GM12878 (cell line): ENCODE results near the gene MTRFR. TPM values are rescaled to one million over a fixed set of nuclear protein-coding genes. Genes with fewer than 3 reads are reported as not detected.

Experiments
- BCL11A ChIP-seq: IDR thresholded peaks from 2 replicates; pipeline ENCODE4 v1.6.1; 2011; ENCODE audit warnings: low read depth, low read length
- BHLHE40 ChIP-seq, 2 experiments: fragments of 450-650 bp in 1 of 2; IDR thresholded peaks; 2 replicates each; pipeline ENCODE4 v1.6.1; 2011 to 2017; ENCODE audit warnings: low read depth in 2 of 2, borderline replicate concordance in 1 of 2, improper control_type of control experiment in 1 of 2, low read length in 1 of 2, mild to moderate bottlenecking in 1 of 2
- BRCA1 ChIP-seq: IDR thresholded peaks from 2 replicates; pipeline ENCODE4 v1.6.1; 2011; ENCODE audit warnings: low read depth, low read length, improper control_type of control experiment
- CHD2 ChIP-seq: IDR thresholded peaks from 2 replicates; pipeline ENCODE4 v1.6.1; 2011; ENCODE audit warnings: low read depth, low read length, improper control_type of control experiment, borderline replicate concordance
- EED ChIP-seq: sonication (generic); IDR thresholded peaks from 2 replicates; pipeline ENCODE4 v1.6.1; 2016; ENCODE audit warnings: antibody characterized with exemption, low read depth
- GABPA ChIP-seq: IDR thresholded peaks from 2 replicates; pipeline ENCODE4 v1.6.1; 2014; ENCODE audit warnings: antibody characterized with exemption, low read depth, mild to moderate bottlenecking, inconsistent platforms
- HDAC2 ChIP-seq: fragments of 200-600 bp; sonication (generic); IDR thresholded peaks from 2 replicates; pipeline ENCODE4 v1.6.1; 2017
- LARP7 ChIP-seq: fragments of 450-650 bp; IDR thresholded peaks from 2 replicates; pipeline ENCODE4 v1.6.1; 2017; ENCODE audit warnings: mild to moderate bottlenecking
- PAX5 ChIP-seq: IDR thresholded peaks from 2 replicates; pipeline ENCODE4 v1.6.1; 2011; ENCODE audit warnings: low read depth, low read length, borderline replicate concordance
- PML ChIP-seq: IDR thresholded peaks from 2 replicates; pipeline ENCODE4 v1.6.1; 2012; ENCODE audit warnings: low read length, inconsistent platforms
- RUNX3 ChIP-seq: IDR thresholded peaks from 2 replicates; pipeline ENCODE4 v1.6.1; 2012; ENCODE audit warnings: low read length, inconsistent platforms
- TCF3 ChIP-seq: IDR thresholded peaks from 2 replicates; pipeline ENCODE4 v1.6.1; 2012; ENCODE audit warnings: low read depth, mild to moderate bottlenecking, low read length, borderline replicate concordance; ENCODE audit not compliant: insufficient read depth
- ZBED1 ChIP-seq: IDR thresholded peaks from 2 replicates; pipeline ENCODE4 v1.6.1; 2016; ENCODE audit warnings: borderline replicate concordance
- ZNF274 ChIP-seq: IDR thresholded peaks from one replicate; pipeline ENCODE4 v1.8.0; 2011; ENCODE audit not compliant: insufficient read length, insufficient read depth
- ZSCAN29 ChIP-seq: fragments of 450-650 bp; IDR thresholded peaks from 2 replicates; pipeline ENCODE4 v1.6.1; 2017; ENCODE audit warnings: mild to moderate bottlenecking, moderate library complexity
- polyA plus RNA-seq, 11 experiments: library from polyadenylated mRNA; depleted of rRNA in 4 of 11; unstranded in 6 of 11; stranded (reverse) in 5 of 11; fragments of >200 nt; fragmentation: Nextera tagmentation in 4 of 11; fragmentation: Illumina TruSeq in 1 of 11; extraction: Ambion mirVana in 4 of 11; extraction: Trizol in 1 of 11; gene quantifications; 1 replicate in 1 of 11; 2 replicates in 10 of 11; pipeline versions ENCODE4 v1.2.1 to v1.2.3, GENCODE V29; 2011 to 2016; ENCODE audit warnings: inconsistent platforms in 2 of 11, missing spikeins in 2 of 11, low read depth in 1 of 11
- total RNA-seq, 4 experiments: library from RNA; depleted of rRNA in 3 of 4; stranded (reverse); fragments of >200 nt in 3 of 4; fragmentation: Illumina TruSeq in 1 of 4; extraction: Trizol in 1 of 4; gene quantifications; 2 replicates each; pipeline versions ENCODE4 v1.2.1 to v1.2.3, GENCODE V29; 2013 to 2021
- TF ChIP-seq, protein P1 (sequence below): IDR thresholded peaks from 2 replicates; pipeline ENCODE4 v1.6.1; 2012; ENCODE audit warnings: improper control_type of control experiment, low read depth, low read length; ENCODE audit not compliant: insufficient replicate concordance
- TF ChIP-seq, protein P2 (sequence below): fragments of 450-650 bp; IDR thresholded peaks from 2 replicates; pipeline ENCODE4 v1.6.1; 2018; ENCODE audit warnings: borderline replicate concordance, mild to moderate bottlenecking; ENCODE audit not compliant: partially characterized antibody
- TF ChIP-seq, protein P3 (sequence below): IDR thresholded peaks from 2 replicates; pipeline ENCODE4 v1.6.1; 2011; ENCODE audit warnings: mild to moderate bottlenecking, low read depth, low read length, moderate library complexity; ENCODE audit not compliant: insufficient replicate concordance
- TF ChIP-seq, protein P4 (sequence below): IDR thresholded peaks from 2 replicates; pipeline ENCODE4 v1.6.1; 2011; ENCODE audit warnings: low read depth, low read length, improper control_type of control experiment, borderline replicate concordance
- TF ChIP-seq, protein P5 (sequence below): fragments of 150-350 bp; IDR thresholded peaks from 2 replicates; pipeline ENCODE4 v1.6.1; 2014; ENCODE audit warnings: mild to moderate bottlenecking, low read depth, low read length

MTRFR gene
- total and polyA plus RNA-seq, 10 of the 15 experiments (the other 5 are each of a cell fraction or from before 2014, with no cell fraction given) = 12.2 to 33.4 (median 24.8) TPM

DNA sequence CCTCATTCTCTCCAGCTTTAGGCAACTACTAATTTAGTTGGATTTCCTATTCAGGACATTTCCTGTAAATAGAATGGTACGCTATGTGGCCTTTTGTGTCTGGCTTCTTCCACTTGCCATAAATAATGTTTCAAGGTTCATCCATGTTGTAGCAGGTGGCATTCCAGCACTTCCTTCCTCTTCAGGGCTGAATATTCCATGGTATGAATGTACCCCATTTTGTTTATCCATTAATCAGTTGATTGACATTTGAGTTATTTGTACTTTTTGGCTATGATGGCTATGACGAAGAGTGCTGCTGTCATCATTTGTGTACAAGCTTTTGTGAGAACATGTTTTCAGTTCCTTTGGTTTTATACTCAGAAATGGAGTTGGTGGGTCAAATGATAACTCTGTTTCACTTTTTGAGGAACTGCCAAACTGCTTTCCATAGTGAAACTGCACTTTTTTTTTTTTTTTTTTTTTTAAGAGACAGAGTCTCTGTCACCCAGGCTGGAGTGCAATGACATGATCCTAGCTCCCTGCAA is 44.9 kb downstream of the MTRFR start (continued):
- TF ChIP-seq, protein P1, sequence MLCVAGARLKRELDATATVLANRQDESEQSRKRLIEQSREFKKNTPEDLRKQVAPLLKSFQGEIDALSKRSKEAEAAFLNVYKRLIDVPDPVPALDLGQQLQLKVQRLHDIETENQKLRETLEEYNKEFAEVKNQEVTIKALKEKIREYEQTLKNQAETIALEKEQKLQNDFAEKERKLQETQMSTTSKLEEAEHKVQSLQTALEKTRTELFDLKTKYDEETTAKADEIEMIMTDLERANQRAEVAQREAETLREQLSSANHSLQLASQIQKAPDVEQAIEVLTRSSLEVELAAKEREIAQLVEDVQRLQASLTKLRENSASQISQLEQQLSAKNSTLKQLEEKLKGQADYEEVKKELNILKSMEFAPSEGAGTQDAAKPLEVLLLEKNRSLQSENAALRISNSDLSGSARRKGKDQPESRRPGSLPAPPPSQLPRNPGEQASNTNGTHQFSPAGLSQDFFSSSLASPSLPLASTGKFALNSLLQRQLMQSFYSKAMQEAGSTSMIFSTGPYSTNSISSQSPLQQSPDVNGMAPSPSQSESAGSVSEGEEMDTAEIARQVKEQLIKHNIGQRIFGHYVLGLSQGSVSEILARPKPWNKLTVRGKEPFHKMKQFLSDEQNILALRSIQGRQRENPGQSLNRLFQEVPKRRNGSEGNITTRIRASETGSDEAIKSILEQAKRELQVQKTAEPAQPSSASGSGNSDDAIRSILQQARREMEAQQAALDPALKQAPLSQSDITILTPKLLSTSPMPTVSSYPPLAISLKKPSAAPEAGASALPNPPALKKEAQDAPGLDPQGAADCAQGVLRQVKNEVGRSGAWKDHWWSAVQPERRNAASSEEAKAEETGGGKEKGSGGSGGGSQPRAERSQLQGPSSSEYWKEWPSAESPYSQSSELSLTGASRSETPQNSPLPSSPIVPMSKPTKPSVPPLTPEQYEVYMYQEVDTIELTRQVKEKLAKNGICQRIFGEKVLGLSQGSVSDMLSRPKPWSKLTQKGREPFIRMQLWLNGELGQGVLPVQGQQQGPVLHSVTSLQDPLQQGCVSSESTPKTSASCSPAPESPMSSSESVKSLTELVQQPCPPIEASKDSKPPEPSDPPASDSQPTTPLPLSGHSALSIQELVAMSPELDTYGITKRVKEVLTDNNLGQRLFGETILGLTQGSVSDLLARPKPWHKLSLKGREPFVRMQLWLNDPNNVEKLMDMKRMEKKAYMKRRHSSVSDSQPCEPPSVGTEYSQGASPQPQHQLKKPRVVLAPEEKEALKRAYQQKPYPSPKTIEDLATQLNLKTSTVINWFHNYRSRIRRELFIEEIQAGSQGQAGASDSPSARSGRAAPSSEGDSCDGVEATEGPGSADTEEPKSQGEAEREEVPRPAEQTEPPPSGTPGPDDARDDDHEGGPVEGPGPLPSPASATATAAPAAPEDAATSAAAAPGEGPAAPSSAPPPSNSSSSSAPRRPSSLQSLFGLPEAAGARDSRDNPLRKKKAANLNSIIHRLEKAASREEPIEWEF = no peak
- TF ChIP-seq PAX5 = peak; percentile 38; the same call in 1 of the 2 replicates
- TF ChIP-seq, protein P2, sequence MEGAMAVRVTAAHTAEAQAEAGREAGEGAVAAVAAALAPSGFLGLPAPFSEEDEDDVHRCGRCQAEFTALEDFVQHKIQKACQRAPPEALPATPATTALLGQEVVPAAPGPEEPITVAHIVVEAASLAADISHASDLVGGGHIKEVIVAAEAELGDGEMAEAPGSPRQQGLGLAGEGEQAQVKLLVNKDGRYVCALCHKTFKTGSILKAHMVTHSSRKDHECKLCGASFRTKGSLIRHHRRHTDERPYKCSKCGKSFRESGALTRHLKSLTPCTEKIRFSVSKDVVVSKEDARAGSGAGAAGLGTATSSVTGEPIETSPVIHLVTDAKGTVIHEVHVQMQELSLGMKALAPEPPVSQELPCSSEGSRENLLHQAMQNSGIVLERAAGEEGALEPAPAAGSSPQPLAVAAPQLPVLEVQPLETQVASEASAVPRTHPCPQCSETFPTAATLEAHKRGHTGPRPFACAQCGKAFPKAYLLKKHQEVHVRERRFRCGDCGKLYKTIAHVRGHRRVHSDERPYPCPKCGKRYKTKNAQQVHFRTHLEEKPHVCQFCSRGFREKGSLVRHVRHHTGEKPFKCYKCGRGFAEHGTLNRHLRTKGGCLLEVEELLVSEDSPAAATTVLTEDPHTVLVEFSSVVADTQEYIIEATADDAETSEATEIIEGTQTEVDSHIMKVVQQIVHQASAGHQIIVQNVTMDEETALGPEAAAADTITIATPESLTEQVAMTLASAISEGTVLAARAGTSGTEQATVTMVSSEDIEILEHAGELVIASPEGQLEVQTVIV = no peak
- TF ChIP-seq, protein P3, sequence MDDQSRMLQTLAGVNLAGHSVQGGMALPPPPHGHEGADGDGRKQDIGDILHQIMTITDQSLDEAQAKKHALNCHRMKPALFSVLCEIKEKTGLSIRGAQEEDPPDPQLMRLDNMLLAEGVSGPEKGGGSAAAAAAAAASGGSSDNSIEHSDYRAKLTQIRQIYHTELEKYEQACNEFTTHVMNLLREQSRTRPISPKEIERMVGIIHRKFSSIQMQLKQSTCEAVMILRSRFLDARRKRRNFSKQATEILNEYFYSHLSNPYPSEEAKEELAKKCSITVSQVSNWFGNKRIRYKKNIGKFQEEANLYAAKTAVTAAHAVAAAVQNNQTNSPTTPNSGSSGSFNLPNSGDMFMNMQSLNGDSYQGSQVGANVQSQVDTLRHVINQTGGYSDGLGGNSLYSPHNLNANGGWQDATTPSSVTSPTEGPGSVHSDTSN = peak; percentile 61
- peak; percentile 69 for TF ChIP-seq EED
- TF ChIP-seq, protein P4, sequence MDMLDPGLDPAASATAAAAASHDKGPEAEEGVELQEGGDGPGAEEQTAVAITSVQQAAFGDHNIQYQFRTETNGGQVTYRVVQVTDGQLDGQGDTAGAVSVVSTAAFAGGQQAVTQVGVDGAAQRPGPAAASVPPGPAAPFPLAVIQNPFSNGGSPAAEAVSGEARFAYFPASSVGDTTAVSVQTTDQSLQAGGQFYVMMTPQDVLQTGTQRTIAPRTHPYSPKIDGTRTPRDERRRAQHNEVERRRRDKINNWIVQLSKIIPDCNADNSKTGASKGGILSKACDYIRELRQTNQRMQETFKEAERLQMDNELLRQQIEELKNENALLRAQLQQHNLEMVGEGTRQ = no peak
- no peak for TF ChIP-seq ZNF274
- TF ChIP-seq CHD2 = no peak
- TF ChIP-seq ZBED1 = peak; percentile 61; the same call in 1 of the 2 replicates
- 0 out of 2 replicates have a peak, but pooled peaks have one; percentile 46 for TF ChIP-seq PML
- TF ChIP-seq LARP7 = no peak
- TF ChIP-seq, protein P5, sequence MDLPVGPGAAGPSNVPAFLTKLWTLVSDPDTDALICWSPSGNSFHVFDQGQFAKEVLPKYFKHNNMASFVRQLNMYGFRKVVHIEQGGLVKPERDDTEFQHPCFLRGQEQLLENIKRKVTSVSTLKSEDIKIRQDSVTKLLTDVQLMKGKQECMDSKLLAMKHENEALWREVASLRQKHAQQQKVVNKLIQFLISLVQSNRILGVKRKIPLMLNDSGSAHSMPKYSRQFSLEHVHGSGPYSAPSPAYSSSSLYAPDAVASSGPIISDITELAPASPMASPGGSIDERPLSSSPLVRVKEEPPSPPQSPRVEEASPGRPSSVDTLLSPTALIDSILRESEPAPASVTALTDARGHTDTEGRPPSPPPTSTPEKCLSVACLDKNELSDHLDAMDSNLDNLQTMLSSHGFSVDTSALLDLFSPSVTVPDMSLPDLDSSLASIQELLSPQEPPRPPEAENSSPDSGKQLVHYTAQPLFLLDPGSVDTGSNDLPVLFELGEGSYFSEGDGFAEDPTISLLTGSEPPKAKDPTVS = no peak
- TF ChIP-seq HDAC2 = no peak
- 0 out of 4 replicates have a peak, but pooled peaks of 1 of the 2 experiments have one; percentile 46 for TF ChIP-seq BHLHE40 (IDR thresholded peaks at IDR 0.05; ENCODE audit: borderline replicate concordance in 1 of 2, low read depth in 2 of 2, low read length in 1 of 2)
- peak; percentile 91 for TF ChIP-seq BCL11A
- TF ChIP-seq BRCA1 = no peak
- peak; percentile 93 for TF ChIP-seq RUNX3
- no peak; the same call in 1 of the 2 replicates for TF ChIP-seq GABPA
- no peak for TF ChIP-seq ZSCAN29
- TF ChIP-seq TCF3 = 0 out of 2 replicates have a peak, but pooled peaks have one; percentile 49
